Endodermal cell (in vitro differentiated cells): ENCODE data around the gene DNMT3L. TPM values are rescaled to one million over a fixed set of nuclear protein-coding genes. Genes with fewer than 3 reads are reported as not detected.

ENCODE experiments used
- DNase-seq: peaks from one replicate; pipeline ENCODE4 v3.0.0-alpha.2; 2017
- H3K27ac ChIP-seq: 2 replicates; pipeline ENCODE4 v1.5.1; 2013; ENCODE audit warnings: mild to moderate bottlenecking, low read depth, low read length, moderate library complexity
- H3K27me3 ChIP-seq: 2 replicates; pipeline ENCODE4 v1.6.1; 2013; ENCODE audit warnings: mild to moderate bottlenecking, low read length, moderate library complexity; ENCODE audit not compliant: insufficient read depth, control insufficient read depth, poor library complexity, severe bottlenecking
- H3K36me3 ChIP-seq: 2 replicates; pipeline ENCODE4 v1.7.0; 2013; ENCODE audit warnings: mild to moderate bottlenecking, low read length, moderate library complexity; ENCODE audit not compliant: control insufficient read depth, insufficient read depth
- H3K4me1 ChIP-seq: one replicate; pipeline ENCODE4 v1.7.0; 2013; ENCODE audit warnings: low read length; ENCODE audit not compliant: control insufficient read depth, insufficient read depth
- H3K4me3 ChIP-seq: 2 replicates; pipeline ENCODE4 v1.5.1; 2013; ENCODE audit warnings: mild to moderate bottlenecking, low read length, moderate library complexity
- H3K9ac ChIP-seq: 2 replicates; pipeline ENCODE4 v1.6.1; 2013; ENCODE audit warnings: mild to moderate bottlenecking, low read length, moderate library complexity; ENCODE audit not compliant: poor library complexity, severe bottlenecking; ENCODE audit errors: extremely low read depth
- H3K9me3 ChIP-seq: 2 replicates; pipeline ENCODE4 v1.6.1; 2013; ENCODE audit warnings: mild to moderate bottlenecking, low read length, moderate library complexity; ENCODE audit not compliant: control insufficient read depth
- H3K27ac Mint-ChIP-seq: 2 replicates; pipeline ENCODE4 v1.8.0; 2020; ENCODE audit warnings: mixed read lengths
- H3K27me3 Mint-ChIP-seq: 2 replicates; pipeline ENCODE4 v1.8.0; 2021; ENCODE audit warnings: mild to moderate bottlenecking, mixed read lengths; ENCODE audit not compliant: insufficient read depth
- H3K36me3 Mint-ChIP-seq: 2 replicates; pipeline ENCODE4 v1.8.0; 2020; ENCODE audit warnings: low read depth, mixed read lengths
- H3K4me1 Mint-ChIP-seq: 2 replicates; pipeline ENCODE4 v1.8.0; 2020; ENCODE audit warnings: mixed read lengths
- H3K4me3 Mint-ChIP-seq: 2 replicates; pipeline ENCODE4 v1.8.0; 2020; ENCODE audit warnings: mild to moderate bottlenecking, moderate library complexity, mixed read lengths
- H3K9me3 Mint-ChIP-seq: 2 replicates; pipeline ENCODE4 v1.8.0; 2020; ENCODE audit warnings: mild to moderate bottlenecking, mixed read lengths
- CTCF ChIP-seq: fragments of 200-600 bp; sonication (generic); conservative IDR thresholded peaks from 2 replicates; pipeline ENCODE4 v1.5.0; 2021; ENCODE audit warnings: antibody characterized with exemption, mild to moderate bottlenecking
- WGBS, 2 experiments: methylation state at CpG; one replicate each; pipeline versions ENCODE4 v1.1.5 to v1.1.7; 2013; ENCODE audit warnings: missing lambda C conversion rate in 2 of 2, mixed read lengths in 1 of 2; ENCODE audit not compliant: insufficient coverage in 1 of 2, insufficient read length in 1 of 2; 5-methylcytosine and 5-hydroxymethylcytosine counted together
- total RNA-seq, 2 donors: library from RNA; stranded (reverse); fragmentation: NEBNext Ultra II Directional in 1 of 2; extraction: Animal tissue kit (Norgen Biotek cat#: 25700) in 1 of 2; gene quantifications; 2 replicates in 1 of 2; 3 replicates in 1 of 2; pipeline ENCODE4 v1.2.1, GENCODE V29; 2021

The DNMT3L gene
- total RNA-seq, 2 donors from 2014 or later: 1.3 TPM; not detected in 1

GRCh38 chr21:44260066-44260465 is 1.6 kb downstream of the DNMT3L start:
- TF ChIP-seq CTCF: no peak
- Histone ChIP-seq H3K36me3 (no peaks in the 10 kb centered on the region), H3K4me1 (peaks cover 8% of the 10 kb centered on the region), H3K4me3 (no peak overlapping the region), H3K9ac (no peak overlapping the region), H3K9me3 (no peaks in the 10 kb centered on the region), H3K27ac (no peak overlapping the region), H3K27me3 (no peaks in the 10 kb centered on the region)
- H3K4me1 Mint-ChIP-seq: peaks cover 5% of the 10 kb centered on the region
- WGBS, 2 experiments: 80 to 84% methylated on average over 3 to 4 of the region's 4 CpGs
- DNase-seq: no peak
- H3K36me3 Mint-ChIP-seq: no peaks in the 10 kb centered on the region
- no peaks in the 10 kb centered on the region for H3K9me3 Mint-ChIP-seq
- H3K27ac Mint-ChIP-seq: no peak overlapping the region
- no peak overlapping the region for H3K4me3 Mint-ChIP-seq
- H3K27me3 Mint-ChIP-seq: no peaks in the 10 kb centered on the region

GRCh38 chr21:44259082-44259705 is 2.5 kb downstream of the DNMT3L start:
- Mint-ChIP-seq H3K4me3 (no peak overlapping the region), H3K36me3 (no peaks in the 10 kb centered on the region), H3K27me3 (no peaks in the 10 kb centered on the region), H3K27ac (no peak overlapping the region), H3K9me3 (no peaks in the 10 kb centered on the region), H3K4me1 (peaks cover 7% of the 10 kb centered on the region)
- Histone ChIP-seq H3K27ac (no peak overlapping the region), H3K9ac (no peak overlapping the region), H3K4me3 (no peak overlapping the region), H3K4me1 (peaks cover 8% of the 10 kb centered on the region), H3K36me3 (no peaks in the 10 kb centered on the region), H3K27me3 (no peaks in the 10 kb centered on the region), H3K9me3 (no peaks in the 10 kb centered on the region)
- no peak for TF ChIP-seq CTCF
- DNase-seq: peak; percentile 31
- WGBS, 2 experiments: 94 to 95% methylated on average over 22 of the region's 22 CpGs

- no peak for TF ChIP-seq CTCF
- peaks cover 1% of the 10 kb centered on the region for H3K4me1 ChIP-seq
- Mint-ChIP-seq H3K4me1 (peaks cover 2% of the 10 kb centered on the region), H3K27me3 (no peaks in the 10 kb centered on the region), H3K36me3 (no peaks in the 10 kb centered on the region), H3K27ac (no peak overlapping the region), H3K4me3 (no peak overlapping the region), H3K9me3 (no peaks in the 10 kb centered on the region)
- 94 to 96% methylated on average over 33 to 34 of the region's 34 CpGs for WGBS, 2 experiments
- H3K9me3 ChIP-seq: no peaks in the 10 kb centered on the region
- no peaks in the 10 kb centered on the region for H3K36me3 ChIP-seq
- no peaks in the 10 kb centered on the region for H3K27me3 ChIP-seq
- no peak overlapping the region for H3K27ac ChIP-seq
- H3K9ac ChIP-seq: no peak overlapping the region
- DNase-seq: peak; percentile 41
- H3K4me3 ChIP-seq: no peak overlapping the region
These were observed 3.5 kb downstream of the DNMT3L start for GRCh38 chr21:44258056-44258725.
